AG04449 (cell line): Measurements from ENCODE around the gene PPM1H.

Experiments used
- CTCF ChIA-PET: fragments of 350-600 bp; formaldehyde crosslinking; extraction: SDS; loops from one replicate; lab custom pipeline; 2021; ENCODE audit warnings: antibody characterized with exemption; lab: Yijun Ruan, JAX
- POLR2A ChIA-PET: fragments of 400-600, 350-600 bp; formaldehyde crosslinking; extraction: SDS; loops from one replicate; lab custom pipeline; 2020; ENCODE audit warnings: antibody characterized with exemption, inconsistent platforms; lab: Yijun Ruan, JAX
- DNase-seq: peaks from one replicate; pipeline ENCODE4 v3.0.0-alpha.2; 2010; ENCODE audit warnings: low read depth, low spot score
- H3K4me3 ChIP-seq: 2 replicates; pipeline ENCODE4 v1.5.1; 2011; ENCODE audit warnings: low read depth, mild to moderate bottlenecking, control low read depth, low read length
- TF ChIP-seq, protein P1 (sequence below): IDR thresholded peaks from one replicate; pipeline ENCODE4 v1.5.1; 2011; ENCODE audit warnings: mild to moderate bottlenecking, moderate library complexity, low read length, control low read depth, inconsistent platforms; ENCODE audit not compliant: insufficient read depth; ENCODE audit errors: missing control alignments

Gene PPM1H

GRCh38 chr12:62840806-62841205 lies 94.1 kb downstream of the PPM1H start:
- no peak overlapping the region for H3K4me3 ChIP-seq
- TF ChIP-seq, protein P1, sequence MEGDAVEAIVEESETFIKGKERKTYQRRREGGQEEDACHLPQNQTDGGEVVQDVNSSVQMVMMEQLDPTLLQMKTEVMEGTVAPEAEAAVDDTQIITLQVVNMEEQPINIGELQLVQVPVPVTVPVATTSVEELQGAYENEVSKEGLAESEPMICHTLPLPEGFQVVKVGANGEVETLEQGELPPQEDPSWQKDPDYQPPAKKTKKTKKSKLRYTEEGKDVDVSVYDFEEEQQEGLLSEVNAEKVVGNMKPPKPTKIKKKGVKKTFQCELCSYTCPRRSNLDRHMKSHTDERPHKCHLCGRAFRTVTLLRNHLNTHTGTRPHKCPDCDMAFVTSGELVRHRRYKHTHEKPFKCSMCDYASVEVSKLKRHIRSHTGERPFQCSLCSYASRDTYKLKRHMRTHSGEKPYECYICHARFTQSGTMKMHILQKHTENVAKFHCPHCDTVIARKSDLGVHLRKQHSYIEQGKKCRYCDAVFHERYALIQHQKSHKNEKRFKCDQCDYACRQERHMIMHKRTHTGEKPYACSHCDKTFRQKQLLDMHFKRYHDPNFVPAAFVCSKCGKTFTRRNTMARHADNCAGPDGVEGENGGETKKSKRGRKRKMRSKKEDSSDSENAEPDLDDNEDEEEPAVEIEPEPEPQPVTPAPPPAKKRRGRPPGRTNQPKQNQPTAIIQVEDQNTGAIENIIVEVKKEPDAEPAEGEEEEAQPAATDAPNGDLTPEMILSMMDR = no peak
- ChIA-PET CTCF (no interaction called here), POLR2A (no interaction called here)
- DNase-seq = no peak

- ChIA-PET CTCF (no interaction called here), POLR2A (no interaction called here)
- TF ChIP-seq, protein P1 = no peak
Observed at GRCh38 chr12:62839869-62840660, 94.9 kb downstream of the PPM1H start.

GRCh38 chr12:62834971-62835547 lies 99.9 kb downstream of the PPM1H start:
- ChIA-PET POLR2A (interaction anchor here (1.0 kb wide), 1 partner anchor 21 kb away, joined by 4 read pairs; no protein-coding TSS in a partner anchor), CTCF (interaction anchor here (0.8 to 3.4 kb wide), 6 partner anchors 13 to 234 kb away, joined by 3 to 10 read pairs (median 6); no protein-coding TSS in a partner anchor)
- TF ChIP-seq, protein P1 = no peak
- no peak for DNase-seq
- no peak overlapping the region for H3K4me3 ChIP-seq

More at GRCh38 chr12:62839869-62840660, 94.9 kb downstream of the PPM1H start:
- H3K4me3 ChIP-seq = no peak overlapping the region
- DNase-seq = no peak

GRCh38 chr12:62834406-62834805 lies 100.5 kb downstream of the PPM1H start:
- DNase-seq = no peak
- H3K4me3 ChIP-seq = no peak overlapping the region
- ChIA-PET POLR2A (interaction anchor here (0.6 kb wide), 1 partner anchor 12 kb away, joined by 3 read pairs; no protein-coding TSS in a partner anchor), CTCF (interaction anchor here (0.8 to 3.4 kb wide), 6 partner anchors 13 to 235 kb away, joined by 3 to 10 read pairs (median 6); no protein-coding TSS in a partner anchor)
- TF ChIP-seq, protein P1 = no peak

GRCh38 chr12:62833634-62834033 lies 101.3 kb downstream of the PPM1H start:
- CTCF ChIA-PET = interaction anchor here (1.2 to 3.4 kb wide), 3 partner anchors 14 to 236 kb away, joined by 5 to 10 read pairs (median 10); no protein-coding TSS in a partner anchor
- TF ChIP-seq, protein P1 = no peak
- H3K4me3 ChIP-seq = no peak overlapping the region
- no peak for DNase-seq
- POLR2A ChIA-PET = interaction anchor here (0.6 kb wide), 1 partner anchor 13 kb away, joined by 3 read pairs; no protein-coding TSS in a partner anchor

DNA sequence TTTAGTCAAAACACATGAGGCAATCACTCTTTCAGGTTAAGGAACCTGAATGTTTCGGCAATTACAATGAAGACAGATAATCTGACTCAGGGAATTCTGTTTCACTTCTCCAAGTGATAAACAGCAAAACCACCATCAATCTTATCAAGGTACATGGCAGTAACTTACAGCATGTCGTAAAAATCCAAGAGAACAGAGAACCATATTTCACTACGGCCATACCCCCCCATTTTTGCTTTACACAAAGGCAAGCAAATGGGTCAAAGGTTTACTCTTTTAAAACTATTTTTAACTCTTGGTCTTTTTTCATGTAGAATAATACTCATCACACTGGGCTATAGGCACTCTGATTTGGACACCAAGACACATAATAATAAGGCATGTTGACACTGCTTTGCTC lies 102.4 kb downstream of the PPM1H start:
- TF ChIP-seq, protein P1 = no peak
- POLR2A ChIA-PET = no interaction called here
- CTCF ChIA-PET = interaction anchor here (0.8 to 3.4 kb wide), 3 partner anchors 9 to 20 kb away, joined by 3 to 10 read pairs (median 5); no protein-coding TSS in a partner anchor
- no peak overlapping the region for H3K4me3 ChIP-seq
- DNase-seq = no peak
